Duodenal mucosa (tissue), 2 donors: ENCODE results near the gene EEF2K.
"Not testable (repeated sequence)": the region's sequence is repeated elsewhere in the genome, so short reads cannot be mapped to it uniquely, and the experiment has no call there.

ENCODE experiments used
- H3K27ac ChIP-seq: one replicate; pipeline ENCODE4 v1.7.0; 2013; ENCODE audit warnings: low read depth, low read length
- H3K27me3 ChIP-seq, 2 donors: one replicate each; pipeline ENCODE4 v1.7.0; 2013; ENCODE audit warnings: low read length in 2 of 2, control low read depth in 1 of 2; ENCODE audit not compliant: insufficient read depth in 2 of 2, control insufficient read depth in 1 of 2
- H3K36me3 ChIP-seq, 2 donors: one replicate each; pipeline ENCODE4 v1.7.0; 2013; ENCODE audit warnings: low read length in 2 of 2, control low read depth in 1 of 2; ENCODE audit not compliant: insufficient read depth in 2 of 2, control insufficient read depth in 1 of 2
- H3K4me1 ChIP-seq, 2 donors: one replicate each; pipeline ENCODE4 v1.7.0; 2013; ENCODE audit warnings: low read length in 2 of 2, control low read depth in 1 of 2; ENCODE audit not compliant: insufficient read depth in 2 of 2, control insufficient read depth in 1 of 2
- H3K4me3 ChIP-seq, 2 donors: one replicate each; pipeline ENCODE4 v1.7.0; 2013; ENCODE audit warnings: low read length in 2 of 2, low read depth in 1 of 2
- H3K9ac ChIP-seq, 2 donors: one replicate each; pipeline ENCODE4 v1.7.0; 2013; ENCODE audit warnings: low read length in 2 of 2, low read depth in 1 of 2
- H3K9me3 ChIP-seq, 2 donors: one replicate each; pipeline ENCODE4 v1.7.0; 2013; ENCODE audit warnings: low read length in 2 of 2, control low read depth in 1 of 2; ENCODE audit not compliant: control insufficient read depth in 1 of 2

Gene EEF2K

DNA sequence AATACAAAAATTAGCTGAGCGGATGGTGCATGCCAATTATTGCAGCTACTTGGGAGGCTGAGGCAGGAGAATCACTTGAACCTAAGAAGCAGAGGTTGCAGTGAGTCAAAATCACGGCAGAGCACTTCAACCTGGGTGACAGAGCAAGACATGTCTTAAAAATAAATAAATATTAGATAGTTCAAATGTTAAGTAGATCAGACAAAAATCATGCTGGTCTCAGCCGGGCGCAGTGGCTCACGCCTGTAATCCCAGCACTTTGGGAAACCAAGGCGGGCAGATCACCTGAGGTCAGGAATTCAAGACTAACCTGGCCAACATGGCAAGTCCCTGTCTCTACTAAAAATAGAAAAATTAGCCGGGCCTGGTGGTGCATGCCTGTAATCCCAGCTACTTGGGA lies 95.3 kb downstream of the EEF2K start:
- H3K9me3 ChIP-seq, H3K27ac ChIP-seq, H3K9ac ChIP-seq, H3K27me3 ChIP-seq, H3K4me3 ChIP-seq: not testable (repeated sequence)
- Histone ChIP-seq H3K36me3 (peaks cover 25 to 42% of the 10 kb centered on the region in 2 donors), H3K4me1 (peaks cover 11 to 12% of the 10 kb centered on the region in 2 donors)

DNA sequence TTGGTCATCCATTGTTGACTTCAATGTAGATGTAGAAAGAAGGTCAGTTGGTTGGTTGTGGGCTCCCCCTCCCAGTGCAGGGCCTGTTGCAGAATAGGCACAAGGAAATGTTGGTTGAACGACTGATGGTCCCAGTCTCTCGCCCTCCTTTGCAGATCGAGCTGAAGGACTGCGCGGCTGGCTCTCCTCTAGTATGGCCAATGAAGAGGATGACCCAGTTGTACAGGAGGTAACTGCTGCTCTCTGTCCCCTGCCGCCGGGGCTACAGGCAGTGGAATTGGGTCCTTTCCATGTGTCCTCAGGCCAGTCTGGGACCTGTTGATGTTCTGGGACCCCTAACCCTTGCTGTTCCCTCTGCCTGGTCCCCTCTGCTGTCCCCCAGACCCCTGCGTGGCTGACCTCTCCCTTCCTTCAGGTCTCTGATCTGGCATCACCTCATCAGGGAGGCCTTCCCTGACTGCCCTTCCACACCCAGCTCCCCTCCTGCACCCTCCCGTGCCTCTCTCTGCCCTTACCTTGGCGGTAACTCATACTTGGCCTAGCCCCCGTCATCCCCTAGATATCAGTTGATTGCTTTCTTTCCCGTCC lies 96.8 kb downstream of the EEF2K start:
- Histone ChIP-seq H3K4me1 (peaks cover 8 to 12% of the 10 kb centered on the region in 2 donors), H3K27me3 (no peaks in the 10 kb centered on the region), H3K9me3 (no peaks in the 10 kb centered on the region), H3K36me3 (peaks cover 31 to 56% of the 10 kb centered on the region in 2 donors), H3K4me3 (no peak overlapping the region), H3K9ac (no peak overlapping the region), H3K27ac (no peak overlapping the region)

DNA sequence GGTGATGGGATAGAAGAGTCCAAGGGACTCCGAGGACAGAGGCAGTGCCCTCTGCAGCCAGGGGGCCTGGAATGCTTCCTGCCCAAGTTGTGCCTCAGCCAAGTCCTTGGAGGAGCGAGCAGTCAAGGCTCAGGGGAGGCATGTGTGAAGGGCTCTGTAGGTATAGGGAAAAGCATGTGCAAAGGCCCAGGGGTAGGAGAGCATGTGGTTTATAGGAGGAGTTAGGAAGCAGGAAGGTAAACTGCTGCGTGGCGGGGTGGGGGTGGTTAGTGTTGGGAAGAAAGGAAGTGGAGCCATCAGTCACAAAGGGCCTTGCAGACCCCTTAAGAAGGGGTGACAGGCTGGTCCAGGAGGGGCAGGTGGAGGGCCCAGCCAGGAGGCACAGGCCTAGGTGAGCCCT lies 98.3 kb downstream of the EEF2K start:
- H3K9me3 ChIP-seq: no peaks in the 10 kb centered on the region
- peaks cover 35 to 72% of the 10 kb centered on the region in 2 donors for H3K36me3 ChIP-seq
- H3K4me1 ChIP-seq: peaks cover 4 to 9% of the 10 kb centered on the region in 2 donors
- H3K9ac ChIP-seq: no peak overlapping the region
- no peak overlapping the region for H3K4me3 ChIP-seq
- no peak overlapping the region for H3K27ac ChIP-seq
- H3K27me3 ChIP-seq: no peaks in the 10 kb centered on the region

- Histone ChIP-seq H3K4me1 (no peaks in the 10 kb centered on the region), H3K4me3 (no peak overlapping the region), H3K36me3 (peaks cover 42 to 88% of the 10 kb centered on the region in 2 donors), H3K27ac (no peak overlapping the region), H3K9ac (no peak overlapping the region), H3K9me3 (no peaks in the 10 kb centered on the region), H3K27me3 (no peaks in the 10 kb centered on the region)
Observed at GRCh38 chr16:22306788-22307187, 100.7 kb downstream of the EEF2K start.

DNA sequence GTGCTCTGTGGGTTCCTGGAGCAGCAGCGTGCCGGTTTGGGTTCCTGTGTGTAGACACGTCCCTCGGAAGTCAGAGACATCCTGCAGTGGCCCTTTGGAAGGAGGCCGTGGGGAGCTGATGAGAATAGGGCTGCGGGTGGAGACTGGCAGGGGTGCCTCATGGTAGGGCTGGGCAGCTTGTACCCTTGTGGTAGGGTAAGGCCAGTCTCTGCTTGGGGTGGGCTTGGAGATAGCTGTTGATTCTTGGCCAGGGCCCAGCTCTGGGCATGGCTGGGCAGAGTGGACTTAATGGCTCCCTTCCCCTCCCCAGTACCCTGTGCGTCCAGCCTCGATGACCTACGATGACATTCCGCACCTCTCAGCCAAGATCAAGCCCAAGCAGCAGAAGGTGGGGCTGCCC lies 101.8 kb downstream of the EEF2K start:
- no peaks in the 10 kb centered on the region for H3K27me3 ChIP-seq
- no peaks in the 10 kb centered on the region for H3K4me1 ChIP-seq
- H3K27ac ChIP-seq: no peak overlapping the region
- H3K9ac ChIP-seq: no peak overlapping the region
- H3K9me3 ChIP-seq: no peaks in the 10 kb centered on the region
- H3K4me3 ChIP-seq: no peak overlapping the region
- peaks cover 37 to 84% of the 10 kb centered on the region in 2 donors for H3K36me3 ChIP-seq

GRCh38 chr16:22308824-22309520 lies 102.9 kb downstream of the EEF2K start:
- Histone ChIP-seq H3K27ac (no peak overlapping the region), H3K27me3 (no peaks in the 10 kb centered on the region), H3K9ac (no peak overlapping the region), H3K9me3 (no peaks in the 10 kb centered on the region), H3K4me1 (no peaks in the 10 kb centered on the region), H3K4me3 (no peak overlapping the region), H3K36me3 (peaks cover 43 to 87% of the 10 kb centered on the region in 2 donors)

DNA sequence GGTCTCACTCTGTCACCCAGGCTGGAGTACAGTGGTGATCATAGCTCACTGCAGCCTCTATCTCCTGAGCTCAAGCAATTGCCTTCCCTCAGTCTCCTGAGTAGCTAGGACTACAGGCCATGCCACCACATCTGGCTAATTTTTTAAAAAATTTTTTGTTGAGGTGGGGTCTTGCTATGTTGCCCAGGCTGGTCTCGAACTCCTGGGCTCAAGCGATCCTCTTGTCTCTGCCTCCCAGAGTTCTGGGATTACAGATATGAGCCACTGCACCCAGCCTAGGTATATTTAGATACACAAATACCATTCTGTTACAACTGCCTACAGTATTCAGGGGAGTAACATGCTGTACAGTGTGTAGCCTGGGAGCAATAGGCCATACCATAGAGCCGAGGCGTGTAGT lies 105.4 kb downstream of the EEF2K start:
- Histone ChIP-seq H3K4me1 (no peaks in the 10 kb centered on the region), H3K27me3 (no peaks in the 10 kb centered on the region), H3K4me3 (no peak overlapping the region), H3K9me3 (no peaks in the 10 kb centered on the region), H3K36me3 (peaks cover 32 to 85% of the 10 kb centered on the region in 2 donors), H3K9ac (no peak overlapping the region), H3K27ac (no peak overlapping the region)

GRCh38 chr16:22312897-22313781 lies 107.1 kb downstream of the EEF2K start:
- H3K9me3 ChIP-seq: no peaks in the 10 kb centered on the region
- H3K36me3 ChIP-seq: peaks cover 32 to 83% of the 10 kb centered on the region in 2 donors
- H3K9ac ChIP-seq: no peak overlapping the region
- no peak overlapping the region for H3K4me3 ChIP-seq
- H3K27me3 ChIP-seq: no peaks in the 10 kb centered on the region
- H3K4me1 ChIP-seq: no peaks in the 10 kb centered on the region
- no peak overlapping the region for H3K27ac ChIP-seq

DNA sequence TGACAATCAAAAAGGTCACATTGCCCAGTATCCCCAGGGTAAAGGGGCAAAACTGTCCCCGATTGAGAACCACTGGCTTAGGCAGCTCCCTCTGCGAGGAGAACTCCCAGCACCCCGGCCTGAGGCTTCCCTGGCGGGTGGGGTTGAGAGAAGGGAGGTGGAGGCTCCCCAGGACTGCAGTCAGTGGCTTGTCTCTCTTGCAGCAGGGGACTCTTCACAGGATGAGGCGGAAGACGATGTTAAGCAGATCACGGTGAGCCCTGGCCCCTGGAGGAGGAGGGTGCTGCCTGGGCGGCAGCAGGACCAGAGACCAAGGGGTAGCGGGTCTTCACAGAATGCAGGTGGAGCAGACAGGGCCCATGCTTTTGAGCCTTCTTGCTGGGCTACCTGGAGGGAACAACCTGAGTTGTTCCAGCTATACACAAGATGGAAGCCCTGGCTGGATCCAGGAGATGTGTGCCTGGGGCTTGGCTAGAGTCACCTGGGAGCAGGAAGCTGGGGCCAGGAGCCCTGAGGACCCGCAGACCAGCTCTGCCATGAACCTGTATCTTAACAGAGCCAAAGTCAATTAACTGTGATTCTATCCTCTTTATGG lies 107.9 kb downstream of the EEF2K start:
- no peak overlapping the region for H3K27ac ChIP-seq
- no peaks in the 10 kb centered on the region for H3K4me1 ChIP-seq
- H3K9ac ChIP-seq: no peak overlapping the region
- no peak overlapping the region for H3K4me3 ChIP-seq
- no peaks in the 10 kb centered on the region for H3K9me3 ChIP-seq
- no peaks in the 10 kb centered on the region for H3K27me3 ChIP-seq
- peaks cover 34 to 81% of the 10 kb centered on the region in 2 donors for H3K36me3 ChIP-seq
